ENCODE results near the gene DLG2. TPM values are rescaled to one million over a fixed set of nuclear protein-coding genes. Genes with fewer than 3 reads are reported as not detected.

The DLG2 gene
- total RNA-seq, 1 donor from 2014 or later = 0.43 TPM

DNA sequence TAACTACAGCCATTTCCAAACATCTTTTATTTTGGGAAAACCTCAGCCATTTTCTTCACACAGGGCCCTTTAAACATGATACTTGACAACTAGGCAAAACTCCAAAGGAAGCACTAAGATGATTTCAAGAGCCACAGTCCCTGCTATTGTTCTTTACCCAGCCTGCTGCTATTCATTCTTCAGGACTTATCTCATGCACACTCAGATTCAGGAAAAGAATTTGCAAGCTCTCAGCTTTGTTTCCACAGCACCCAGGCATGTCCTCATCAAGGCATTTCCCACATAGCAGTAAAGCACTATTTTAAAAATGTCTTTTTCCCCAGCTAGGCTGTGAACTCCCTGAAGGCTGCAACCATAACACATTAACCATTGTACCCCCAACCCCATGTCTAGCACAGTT lies 1731.6 kb downstream of the DLG2 start:
- no peak overlapping the region for H3K4me3 ChIP-seq
- no peaks in the 10 kb centered on the region for H3K9me3 ChIP-seq
- H3K4me1 ChIP-seq = no peaks in the 10 kb centered on the region

GRCh38 chr11:83881428-83881827 lies 1745.7 kb downstream of the DLG2 start:
- intact Hi-C loops (cut with DNase I) = no loop called here
- no peak overlapping the region for H3K27ac ChIP-seq
- H3K36me3 ChIP-seq = no peaks in the 10 kb centered on the region

More for the DNA sequence above, 1731.6 kb downstream of the DLG2 start:
- no peaks in the 10 kb centered on the region for H3K36me3 ChIP-seq
- H3K27ac ChIP-seq = no peak overlapping the region
- no peaks in the 10 kb centered on the region for H3K27me3 ChIP-seq
- TF ChIP-seq, protein P1, sequence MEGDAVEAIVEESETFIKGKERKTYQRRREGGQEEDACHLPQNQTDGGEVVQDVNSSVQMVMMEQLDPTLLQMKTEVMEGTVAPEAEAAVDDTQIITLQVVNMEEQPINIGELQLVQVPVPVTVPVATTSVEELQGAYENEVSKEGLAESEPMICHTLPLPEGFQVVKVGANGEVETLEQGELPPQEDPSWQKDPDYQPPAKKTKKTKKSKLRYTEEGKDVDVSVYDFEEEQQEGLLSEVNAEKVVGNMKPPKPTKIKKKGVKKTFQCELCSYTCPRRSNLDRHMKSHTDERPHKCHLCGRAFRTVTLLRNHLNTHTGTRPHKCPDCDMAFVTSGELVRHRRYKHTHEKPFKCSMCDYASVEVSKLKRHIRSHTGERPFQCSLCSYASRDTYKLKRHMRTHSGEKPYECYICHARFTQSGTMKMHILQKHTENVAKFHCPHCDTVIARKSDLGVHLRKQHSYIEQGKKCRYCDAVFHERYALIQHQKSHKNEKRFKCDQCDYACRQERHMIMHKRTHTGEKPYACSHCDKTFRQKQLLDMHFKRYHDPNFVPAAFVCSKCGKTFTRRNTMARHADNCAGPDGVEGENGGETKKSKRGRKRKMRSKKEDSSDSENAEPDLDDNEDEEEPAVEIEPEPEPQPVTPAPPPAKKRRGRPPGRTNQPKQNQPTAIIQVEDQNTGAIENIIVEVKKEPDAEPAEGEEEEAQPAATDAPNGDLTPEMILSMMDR (IDR thresholded peaks at IDR 0.05) = no peak
- DNase-seq (ENCODE audit: low spot score in 2 of 2) = no peak
- intact Hi-C loops (cut with DNase I) = no loop called here

DNA sequence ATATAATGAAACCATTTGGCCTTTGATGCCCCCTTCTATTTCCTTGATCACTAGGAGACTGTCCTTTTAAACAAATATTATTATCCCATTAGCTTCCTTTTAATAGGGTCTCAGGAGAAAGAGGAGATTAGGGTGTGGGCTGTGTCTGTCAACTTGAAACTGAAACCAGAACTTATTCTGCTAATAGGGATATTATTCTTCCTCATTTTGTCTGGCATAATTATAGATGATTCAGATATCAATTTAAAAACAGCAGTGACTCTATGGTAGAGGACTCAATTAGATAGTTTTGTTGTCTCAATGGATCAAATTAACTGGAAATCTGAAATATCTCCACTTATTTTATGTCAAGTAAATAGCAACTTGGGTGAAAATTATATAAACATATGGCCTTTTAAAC lies 1756.1 kb downstream of the DLG2 start:
- no peaks in the 10 kb centered on the region for H3K9me3 ChIP-seq
- intact Hi-C loops (cut with DNase I) = no loop called here
- TF ChIP-seq, protein P1 (IDR thresholded peaks at IDR 0.05) = no peak
- DNase-seq (ENCODE audit: low spot score in 2 of 2) = no peak
- no peaks in the 10 kb centered on the region for H3K4me1 ChIP-seq
- no peak overlapping the region for H3K27ac ChIP-seq
- no peaks in the 10 kb centered on the region for H3K27me3 ChIP-seq
- no peak overlapping the region for H3K4me3 ChIP-seq
- no peaks in the 10 kb centered on the region for H3K36me3 ChIP-seq

More at GRCh38 chr11:83881428-83881827, 1745.7 kb downstream of the DLG2 start:
- Histone ChIP-seq H3K27me3 (no peaks in the 10 kb centered on the region), H3K4me3 (no peak overlapping the region), H3K4me1 (no peaks in the 10 kb centered on the region), H3K9me3 (no peaks in the 10 kb centered on the region)
- DNase-seq (ENCODE audit: low spot score in 2 of 2) = no peak
- TF ChIP-seq, protein P1 (IDR thresholded peaks at IDR 0.05) = no peak

- no peaks in the 10 kb centered on the region for H3K4me1 ChIP-seq
- no peaks in the 10 kb centered on the region for H3K9me3 ChIP-seq
- TF ChIP-seq, protein P1 (IDR thresholded peaks at IDR 0.05) = no peak
- no peak overlapping the region for H3K27ac ChIP-seq
- no peak for DNase-seq (ENCODE audit: low spot score in 2 of 2)
- intact Hi-C loops (cut with DNase I) = no loop called here
- H3K27me3 ChIP-seq = no peaks in the 10 kb centered on the region
- no peaks in the 10 kb centered on the region for H3K36me3 ChIP-seq
- no peak overlapping the region for H3K4me3 ChIP-seq
These were observed 1760.5 kb downstream of the DLG2 start for GRCh38 chr11:83866655-83867054.

DNA sequence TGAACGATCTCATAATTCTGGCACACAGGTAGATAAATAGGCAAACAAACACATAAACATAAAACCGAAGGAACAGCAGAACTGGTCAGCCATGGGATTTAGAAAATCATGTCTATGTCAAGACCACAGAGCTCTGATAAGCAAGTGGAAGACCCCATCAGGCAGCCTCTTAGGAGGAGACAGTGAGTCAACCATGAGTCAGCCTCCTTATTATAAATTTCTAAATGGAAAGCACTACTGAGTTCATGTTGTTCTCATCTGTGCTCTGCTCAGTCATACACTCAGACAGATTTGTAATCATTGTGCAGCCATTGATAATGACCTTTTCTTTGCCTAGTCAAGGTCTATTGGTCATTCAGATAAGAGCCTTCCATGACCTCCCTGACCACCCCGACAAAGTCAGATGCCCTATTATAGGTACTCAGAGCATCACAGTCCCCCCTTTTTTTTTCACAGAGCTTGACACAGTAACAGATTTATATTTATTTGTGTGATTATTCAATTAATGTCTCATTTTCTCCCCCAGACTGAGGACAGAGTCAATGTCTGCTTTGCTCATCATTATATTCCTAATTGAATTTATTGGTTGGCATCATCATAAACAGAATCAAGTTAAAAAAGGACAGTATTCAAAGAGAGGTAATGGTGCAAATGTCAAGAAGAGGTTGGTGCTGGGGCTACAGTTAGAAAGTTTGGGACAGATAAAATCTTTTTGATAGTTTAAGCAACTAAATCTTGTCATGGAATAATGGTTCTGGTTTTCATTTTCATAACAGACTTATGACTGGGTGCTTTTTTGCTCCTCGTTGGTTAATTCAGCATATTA lies 1761.3 kb downstream of the DLG2 start:
- intact Hi-C loops (cut with DNase I) = no loop called here
- Histone ChIP-seq H3K36me3 (no peaks in the 10 kb centered on the region), H3K4me3 (no peak overlapping the region), H3K27ac (no peak overlapping the region), H3K4me1 (no peaks in the 10 kb centered on the region), H3K9me3 (no peaks in the 10 kb centered on the region), H3K27me3 (no peaks in the 10 kb centered on the region)
- TF ChIP-seq, protein P1 (IDR thresholded peaks at IDR 0.05) = no peak
- no peak for DNase-seq (ENCODE audit: low spot score in 2 of 2)
